Eye (tissue), 1 donor: ENCODE data around the gene DPF3.

Experiments
- DNase-seq: peaks from one replicate; pipeline ENCODE4 v3.0.0-alpha.2; 2015

DPF3 gene

GRCh38 chr14:72739446-72740405, 154.2 kb downstream of the DPF3 start:
- DNase-seq = no peak

DNA sequence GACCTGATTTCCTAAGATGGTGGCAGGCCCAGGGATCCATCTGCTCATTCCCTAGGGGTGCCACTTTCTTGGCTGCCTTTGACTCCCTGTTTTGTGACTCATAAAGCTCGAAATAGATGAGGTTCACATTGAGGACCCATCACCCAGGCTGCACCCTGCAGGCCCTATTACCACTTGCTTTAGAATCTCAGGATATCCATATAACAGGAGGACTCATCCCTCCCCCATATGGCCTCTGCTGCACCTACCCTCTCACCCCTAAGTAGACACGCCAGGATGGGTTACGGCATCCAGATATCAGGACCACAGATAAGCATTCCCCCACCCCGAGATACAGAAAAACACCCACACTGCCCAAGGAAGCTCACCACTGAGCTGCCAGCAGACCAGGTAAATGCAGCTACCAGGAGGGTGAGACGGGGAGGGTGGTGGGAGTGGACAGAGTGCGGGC, 155.7 kb downstream of the DPF3 start:
- DNase-seq = peak; percentile 8

DNA sequence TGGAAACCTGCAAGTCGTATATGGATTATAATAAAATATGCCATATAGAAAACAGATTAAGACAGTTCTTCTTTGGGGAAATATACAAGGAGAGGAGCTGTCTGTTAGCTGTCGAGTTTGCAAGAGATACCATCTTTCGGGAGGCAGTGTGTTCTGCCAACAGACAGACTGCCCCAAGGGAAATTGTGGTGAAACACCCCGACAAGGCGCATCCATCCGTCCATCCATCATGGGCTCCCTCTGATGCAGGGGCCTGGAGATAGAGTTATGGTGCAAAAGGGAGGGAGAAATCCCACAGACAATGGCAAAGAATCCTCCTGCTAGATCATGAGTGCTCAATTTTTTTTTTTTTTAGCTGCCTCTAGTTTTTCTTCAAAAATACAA, 156.3 kb downstream of the DPF3 start:
- DNase-seq = peak; percentile 31

GRCh38 chr14:72736786-72737559, 156.9 kb downstream of the DPF3 start:
- peak; percentile 57 for DNase-seq

- peak; percentile 21 for DNase-seq
These were observed 157.6 kb downstream of the DPF3 start for GRCh38 chr14:72736308-72736707.

GRCh38 chr14:72732022-72732780, 161.7 kb downstream of the DPF3 start:
- no peak for DNase-seq

DNA sequence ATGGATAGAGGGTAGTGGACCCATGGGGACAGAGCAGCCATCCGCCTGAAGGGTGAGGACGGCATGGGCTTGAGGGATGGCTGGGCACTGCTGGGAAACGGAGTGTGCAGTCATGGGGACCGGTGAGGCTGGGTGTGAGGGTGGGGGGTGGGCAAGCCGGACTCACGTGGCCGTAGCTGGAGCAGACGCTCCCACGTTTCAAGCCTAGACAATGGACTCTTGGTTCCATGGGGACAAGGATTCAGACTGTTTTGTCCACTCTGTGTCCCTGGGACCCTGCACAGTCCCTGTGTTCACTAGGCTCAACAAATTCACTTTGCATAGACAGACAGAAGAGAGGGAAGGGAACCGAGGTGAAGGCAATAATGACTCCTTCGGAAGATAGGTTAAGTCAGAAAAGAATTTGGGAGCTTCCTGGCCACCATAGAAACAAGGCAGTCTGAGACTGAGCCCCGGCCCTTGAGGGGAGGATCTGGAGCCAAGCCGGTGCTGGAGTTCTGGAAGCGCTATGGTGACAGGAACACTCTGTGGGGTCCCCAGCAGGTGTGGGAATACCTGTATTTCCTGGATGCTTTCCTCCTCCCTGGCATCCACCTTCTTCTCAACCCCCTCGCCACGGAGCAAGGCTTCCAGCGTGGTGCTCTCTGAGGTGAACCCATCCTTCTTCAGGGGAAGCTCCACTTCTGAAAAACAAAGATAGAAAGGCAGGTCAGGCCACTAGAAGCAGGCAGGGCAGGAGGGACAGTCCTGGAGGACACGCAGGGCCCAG, 162.5 kb downstream of the DPF3 start:
- DNase-seq = no peak

DNA sequence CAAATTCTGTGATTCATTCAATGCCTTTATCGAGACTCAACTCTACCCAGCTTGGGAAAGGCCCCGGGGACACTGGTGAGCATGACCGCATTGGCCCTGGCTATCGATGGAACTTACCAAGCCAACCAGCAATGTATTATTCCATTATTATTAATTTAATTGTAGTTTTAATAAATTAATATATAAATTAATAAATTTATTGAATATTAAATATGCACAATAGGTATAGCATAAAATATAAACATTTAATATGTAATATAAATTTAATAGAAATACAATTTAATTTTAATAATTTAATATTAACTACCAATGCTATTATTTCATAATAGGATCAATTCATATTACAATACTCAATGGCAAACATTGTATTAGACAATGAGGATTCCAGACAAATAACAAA, 163.4 kb downstream of the DPF3 start:
- DNase-seq = no peak

- no peak for DNase-seq
These were observed 167.5 kb downstream of the DPF3 start for GRCh38 chr14:72726444-72726843.

DNA sequence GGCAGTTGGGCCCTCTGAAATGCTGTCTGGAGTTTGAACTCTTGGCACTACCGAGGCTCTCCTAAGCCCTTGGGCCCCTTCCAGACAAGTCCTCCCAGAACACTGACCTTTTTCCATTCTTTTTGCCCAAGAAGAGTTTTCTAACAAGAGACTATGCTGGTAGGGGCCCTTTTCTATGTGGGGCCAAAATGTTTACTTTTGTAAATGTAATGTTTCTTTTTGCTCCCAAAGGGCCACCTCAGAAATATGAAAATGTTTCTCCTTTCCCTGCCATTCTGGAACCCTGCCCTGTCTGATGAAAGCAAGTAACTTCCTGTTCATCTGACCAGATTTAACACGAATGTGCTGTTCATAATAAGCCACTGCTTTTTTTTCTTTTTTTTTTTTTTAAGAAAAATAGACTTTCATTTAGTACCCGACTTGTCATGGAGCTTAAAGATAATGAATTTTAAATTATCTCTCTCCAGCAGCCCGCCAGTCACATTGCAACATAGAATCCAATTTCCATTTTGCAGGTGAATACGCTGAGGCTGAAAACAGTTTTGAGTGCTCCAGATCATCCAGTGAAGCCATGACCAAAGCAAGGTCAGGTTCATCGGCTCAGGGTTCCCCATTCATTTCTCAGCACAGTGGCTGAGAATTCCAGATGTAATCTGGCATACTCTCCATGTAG, 169.9 kb downstream of the DPF3 start:
- no peak for DNase-seq

GRCh38 chr14:72722201-72722785, 171.6 kb downstream of the DPF3 start:
- no peak for DNase-seq

- DNase-seq = no peak
These were observed 172.8 kb downstream of the DPF3 start for GRCh38 chr14:72721083-72721482.

DNA sequence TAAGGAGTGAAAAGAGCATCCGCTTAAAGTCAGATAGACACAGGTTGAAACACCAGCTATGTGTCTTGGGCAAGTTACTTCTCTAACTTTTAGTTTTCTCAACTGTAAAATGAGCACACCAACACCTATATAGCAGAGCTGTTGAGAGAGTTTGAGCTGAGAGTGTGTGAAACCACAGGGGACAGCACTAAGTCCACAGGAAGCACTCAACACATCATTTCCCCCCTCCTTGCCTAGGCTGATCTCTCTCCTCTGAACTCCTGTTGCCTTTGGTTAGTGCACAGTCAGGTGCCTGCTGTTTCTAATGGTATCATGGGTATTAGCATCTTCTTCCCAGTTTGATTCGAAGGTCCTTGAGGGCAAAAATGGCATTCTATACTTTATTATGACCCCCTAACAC, 176.7 kb downstream of the DPF3 start:
- DNase-seq = no peak

DNA sequence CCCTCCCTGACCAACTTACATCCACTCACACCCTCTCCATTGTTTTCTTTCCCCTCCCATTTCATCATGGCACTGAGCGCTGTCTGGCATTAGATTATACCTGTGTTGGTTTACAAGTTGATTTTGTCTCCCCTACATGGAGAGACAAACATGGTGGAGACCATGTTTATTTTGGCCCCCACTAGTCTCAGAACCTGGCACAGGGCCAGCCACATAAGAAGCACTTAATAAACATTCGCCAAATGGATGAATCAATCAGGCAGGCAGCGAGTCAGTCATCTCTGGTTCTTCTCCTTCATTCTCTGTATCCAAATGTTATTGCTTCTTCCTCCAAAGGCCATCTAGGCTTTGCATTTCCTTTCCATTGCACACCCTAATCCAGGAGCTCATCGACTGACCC, 177.4 kb downstream of the DPF3 start:
- no peak for DNase-seq

DNA sequence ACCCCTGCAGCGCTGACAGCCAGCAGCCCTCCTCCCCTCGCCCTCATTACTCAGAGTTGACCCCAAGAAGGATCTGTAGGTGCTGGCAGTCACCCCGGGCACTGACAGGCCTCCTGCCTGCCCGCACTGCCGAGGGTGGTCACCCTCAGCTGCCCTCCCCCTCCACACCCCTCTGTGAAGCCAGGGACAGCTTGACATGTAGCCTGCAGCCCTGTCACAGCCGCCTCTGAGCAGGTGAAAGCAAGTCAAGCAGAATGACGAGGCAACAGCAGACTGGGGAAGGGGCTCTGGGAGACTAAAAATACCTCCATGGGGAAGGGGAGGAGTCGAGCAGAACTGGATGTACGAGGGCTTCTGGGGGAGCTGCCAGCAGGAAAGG, 178.1 kb downstream of the DPF3 start:
- peak; percentile 73 for DNase-seq

DNA sequence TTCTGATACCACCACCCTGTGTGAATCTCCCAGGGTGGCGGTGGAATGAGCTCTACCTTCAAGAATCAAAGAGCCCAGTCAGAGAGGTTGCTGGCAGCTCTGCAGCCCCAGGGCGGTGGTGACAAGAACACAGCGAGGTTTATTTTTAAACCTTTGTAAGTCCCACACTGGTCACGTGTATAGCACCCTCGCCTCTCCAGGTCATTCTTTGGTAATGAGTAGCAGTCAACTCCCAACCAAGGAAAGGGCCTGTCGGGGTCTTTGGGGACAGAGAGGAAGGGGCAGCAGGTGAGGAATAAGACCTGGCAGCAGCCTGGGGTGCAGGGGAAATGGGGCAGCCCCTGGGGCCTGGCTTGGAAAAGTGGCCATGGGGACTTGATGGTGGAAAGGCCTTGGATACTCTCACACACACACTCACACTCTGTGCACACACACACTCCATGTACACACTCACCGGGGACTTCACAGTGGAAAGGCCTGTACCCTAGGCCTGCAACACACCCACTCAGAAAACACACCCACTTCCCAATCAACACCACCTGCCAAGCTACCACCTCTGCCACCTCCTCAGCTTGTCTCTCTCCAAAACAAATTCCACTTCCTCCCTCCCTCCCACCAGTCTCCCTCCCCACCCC, 178.6 kb downstream of the DPF3 start:
- DNase-seq = no peak

DNA sequence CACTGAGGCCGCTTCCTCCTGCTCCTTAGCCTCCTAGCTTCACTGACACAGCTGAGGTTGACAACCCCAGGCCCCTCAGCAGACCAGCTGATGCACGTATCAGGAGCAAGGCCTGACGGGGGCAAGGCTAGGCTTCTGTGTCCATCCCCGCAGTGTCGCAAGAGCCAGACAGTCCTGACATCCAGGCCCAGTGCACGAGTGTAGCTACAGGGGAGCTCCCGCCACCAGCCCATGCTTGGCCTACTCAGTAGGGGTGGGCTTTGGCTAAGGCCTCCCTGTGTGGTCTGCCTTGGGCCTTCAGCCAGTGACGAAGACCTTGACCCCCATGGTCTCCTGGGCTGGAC, 179.1 kb downstream of the DPF3 start:
- no peak for DNase-seq

DNA sequence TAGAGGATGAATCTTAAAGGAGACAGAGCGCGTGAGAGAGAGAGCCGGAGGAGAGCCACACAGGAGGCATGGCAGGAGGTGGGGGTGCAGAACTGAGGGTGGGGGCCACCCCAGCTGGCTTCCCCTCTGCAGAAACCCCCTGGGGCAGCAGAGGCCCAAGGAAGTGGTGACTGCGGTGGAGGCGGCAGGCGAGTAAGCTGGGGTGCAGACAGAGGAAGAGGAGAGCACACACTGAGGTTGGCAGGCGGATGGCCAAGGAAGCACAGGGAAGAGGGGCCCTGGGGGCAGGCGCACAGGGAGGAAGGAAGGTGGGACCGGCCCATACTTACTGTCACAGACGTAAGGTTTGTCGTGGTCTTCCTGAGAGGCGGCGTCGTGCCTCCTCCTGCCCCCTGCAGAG, 179.8 kb downstream of the DPF3 start:
- DNase-seq = no peak

DNA sequence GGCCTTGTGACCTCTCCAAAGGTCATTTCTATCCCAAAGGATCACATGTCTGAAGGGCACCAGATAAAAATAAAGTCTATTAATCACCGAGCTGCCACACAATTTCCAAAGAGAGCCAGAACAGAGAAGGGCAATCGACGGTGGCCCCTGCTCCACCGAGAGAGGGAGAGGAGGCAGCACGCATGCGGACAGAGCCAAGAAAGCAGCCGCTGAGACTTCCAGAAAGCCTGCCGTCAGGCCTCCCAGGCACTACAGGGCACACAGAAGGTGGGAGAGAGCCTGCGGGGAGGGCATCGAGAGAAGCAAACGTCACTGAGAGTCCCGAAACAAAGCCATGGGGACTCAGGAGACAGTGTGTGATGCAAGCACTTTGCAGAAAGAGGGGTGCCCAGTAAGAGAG, 182.0 kb downstream of the DPF3 start:
- DNase-seq = no peak

- DNase-seq = no peak
These were observed 183.8 kb downstream of the DPF3 start for GRCh38 chr14:72709916-72710611.
